Measurements from ENCODE around the gene CACNA1C.

CACNA1C gene

DNA sequence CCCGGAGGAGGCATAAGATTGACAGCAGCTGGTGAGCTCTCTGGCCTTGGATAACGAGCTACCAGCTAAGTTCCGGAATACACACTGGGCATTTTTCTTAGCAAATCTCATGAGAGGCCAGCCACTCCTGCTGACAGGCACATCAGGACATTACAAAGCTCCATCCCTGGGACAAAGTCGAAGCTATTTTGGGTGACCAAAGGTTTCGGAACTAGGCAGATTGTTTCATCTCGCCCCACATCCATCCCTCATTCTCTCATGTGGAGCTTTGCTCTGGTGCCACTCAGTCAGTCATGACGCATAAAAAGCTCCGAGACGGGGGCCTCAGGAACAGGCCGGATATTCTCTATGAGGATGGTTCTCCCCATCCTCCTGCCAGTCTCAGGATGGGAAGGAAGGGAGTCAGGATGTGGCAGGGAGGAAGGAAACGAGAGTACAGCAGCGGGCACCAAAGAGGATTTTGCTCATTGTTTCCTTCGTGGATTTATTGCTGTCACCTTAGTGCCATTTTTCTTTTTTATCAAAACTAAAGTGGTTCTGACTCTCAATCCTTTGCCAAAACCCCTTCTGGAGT lies 488.9 kb downstream of the CACNA1C start:
- no peak for DNase-seq

DNA sequence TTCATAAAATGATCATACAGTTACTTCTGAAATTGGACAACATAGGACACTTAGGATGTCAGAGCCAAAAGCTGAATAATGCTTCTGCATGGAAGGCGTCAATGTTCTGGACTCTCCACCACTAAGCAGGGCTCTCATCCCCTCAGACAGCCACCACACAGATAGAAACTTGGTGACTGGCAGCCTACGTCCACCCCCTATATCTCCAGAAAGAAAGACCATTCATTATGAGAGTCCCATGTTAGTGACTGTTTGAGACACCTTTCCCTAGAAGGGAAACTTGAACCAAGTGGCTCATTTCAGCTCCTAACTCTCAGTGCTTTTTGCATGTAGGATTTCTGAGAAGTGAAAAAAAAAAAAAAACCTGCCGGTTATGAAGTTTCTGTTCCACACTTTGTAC lies 491.0 kb downstream of the CACNA1C start:
- DNase-seq = peak; percentile 34

DNA sequence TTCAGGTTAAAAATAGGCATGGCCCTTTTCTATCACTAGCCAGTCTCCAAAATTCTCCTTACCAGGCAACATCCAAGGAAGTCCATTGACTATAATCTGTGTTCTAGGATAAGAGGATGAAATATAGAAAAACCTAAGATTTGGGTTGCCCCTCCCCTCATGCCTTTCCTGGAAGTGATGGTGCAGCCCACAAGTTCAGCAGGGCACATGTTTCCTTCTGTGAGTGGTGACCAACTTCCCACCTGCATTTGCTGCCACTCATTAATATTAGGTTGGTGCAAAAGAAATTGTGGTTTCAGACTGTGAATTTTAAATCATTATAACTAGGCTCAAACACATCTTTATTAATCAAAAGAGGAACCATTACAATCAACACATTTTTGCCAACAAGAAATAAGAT lies 491.4 kb downstream of the CACNA1C start:
- DNase-seq = no peak

DNA sequence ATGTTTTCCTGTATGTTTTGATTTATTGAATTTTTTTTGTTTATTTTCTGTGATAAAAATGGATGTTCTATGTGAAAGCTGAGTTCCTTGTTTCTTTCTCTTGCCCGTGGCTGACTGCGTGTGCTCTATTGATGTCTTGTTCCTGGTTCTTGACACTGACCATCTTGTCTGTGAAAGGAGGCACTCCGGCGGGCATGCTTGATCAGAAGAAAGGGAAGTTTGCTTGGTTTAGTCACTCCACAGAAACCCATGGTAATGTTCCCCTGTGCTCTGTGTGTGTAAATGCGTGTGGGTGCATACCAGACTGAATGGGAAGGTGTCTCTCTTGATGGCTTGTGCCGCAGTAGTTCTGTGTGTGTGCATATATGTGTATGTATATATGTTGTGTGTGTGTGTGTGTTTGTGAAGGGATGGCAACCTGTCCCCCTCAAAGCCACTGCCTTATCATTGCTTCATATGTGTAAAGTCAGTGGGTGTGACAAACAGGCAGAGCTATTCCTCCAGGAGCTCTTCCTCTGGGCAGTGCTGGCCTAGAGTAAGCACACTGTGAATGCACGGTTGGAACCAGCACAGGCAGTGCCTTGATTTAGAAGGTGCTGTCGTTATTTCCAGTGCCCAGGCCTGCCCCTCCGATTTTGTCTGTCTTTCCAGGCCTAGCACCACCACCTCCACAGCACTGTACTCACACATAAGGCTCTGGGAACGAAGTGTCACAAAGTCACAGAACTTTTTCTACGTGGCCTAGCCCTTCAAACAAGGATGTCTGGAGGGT lies 494.7 kb downstream of the CACNA1C start:
- DNase-seq = no peak

- no peak for DNase-seq
Measured at GRCh38 chr12:2548081-2548480, 495.3 kb downstream of the CACNA1C start.

- DNase-seq = no peak
Measured at GRCh38 chr12:2550561-2551411, 498.0 kb downstream of the CACNA1C start.

GRCh38 chr12:2551412-2551900 lies 498.7 kb downstream of the CACNA1C start:
- no peak for DNase-seq

- DNase-seq = no peak
Measured at GRCh38 chr12:2552000-2552756, 499.4 kb downstream of the CACNA1C start.

DNA sequence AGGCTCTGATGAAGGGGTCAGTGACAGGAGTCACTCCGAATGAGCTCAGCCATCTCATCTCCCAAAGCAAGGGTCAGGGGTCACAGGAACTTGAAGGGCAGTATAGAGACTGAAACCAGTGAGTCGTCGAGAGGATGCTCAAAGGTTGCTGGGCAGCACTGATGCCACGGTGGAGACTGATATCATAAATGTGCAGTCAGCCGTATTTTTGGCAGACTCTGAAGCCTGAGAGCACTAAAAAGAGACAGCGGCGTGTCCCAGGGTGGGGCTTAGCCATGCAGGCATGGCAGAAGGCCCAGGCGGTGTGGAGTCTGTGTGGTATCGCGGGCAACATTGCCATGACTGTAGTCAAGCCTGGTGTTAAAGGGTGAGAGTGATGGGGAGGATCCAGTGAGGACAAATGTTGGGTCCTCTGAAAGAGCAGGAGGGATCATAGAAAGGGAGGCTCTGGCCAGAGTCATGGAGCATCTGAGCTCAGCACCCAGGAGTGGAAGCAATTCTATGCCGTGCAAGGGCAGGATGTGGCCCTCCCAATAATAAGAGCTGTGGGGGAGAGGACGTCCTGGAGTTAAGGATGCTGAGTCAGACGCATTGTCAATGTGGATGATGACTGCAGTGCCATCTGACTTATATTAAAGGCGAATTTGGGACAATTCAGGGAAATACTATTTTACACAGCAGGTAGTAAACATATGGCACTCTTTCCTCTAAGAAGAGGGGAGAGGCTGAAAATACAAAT lies 500.8 kb downstream of the CACNA1C start:
- DNase-seq = no peak

GRCh38 chr12:2555487-2556082 lies 502.8 kb downstream of the CACNA1C start:
- DNase-seq = no peak

- DNase-seq = no peak
Measured at GRCh38 chr12:2557597-2557996, 504.8 kb downstream of the CACNA1C start.

- DNase-seq = no peak
Measured at GRCh38 chr12:2559931-2560330, 507.1 kb downstream of the CACNA1C start.

DNA sequence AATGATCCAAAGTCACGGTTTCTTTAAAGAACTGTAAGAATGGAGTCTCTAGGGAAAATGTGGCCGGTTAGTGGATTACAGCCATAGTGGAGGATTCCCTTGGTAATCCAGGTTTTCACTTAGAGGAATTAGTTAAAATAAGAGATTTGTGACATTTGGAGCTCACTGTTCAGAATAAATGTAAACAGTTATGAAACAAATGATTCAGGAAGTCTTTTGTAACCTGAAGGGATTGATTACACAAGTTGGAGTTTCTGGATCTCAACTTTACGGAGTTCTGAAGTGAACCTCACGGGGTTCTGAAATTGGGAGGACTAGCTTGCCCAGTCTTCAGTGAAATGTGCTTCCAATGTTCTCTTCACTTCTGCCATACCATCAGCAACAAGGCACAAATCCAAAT lies 507.6 kb downstream of the CACNA1C start:
- DNase-seq = no peak

DNA sequence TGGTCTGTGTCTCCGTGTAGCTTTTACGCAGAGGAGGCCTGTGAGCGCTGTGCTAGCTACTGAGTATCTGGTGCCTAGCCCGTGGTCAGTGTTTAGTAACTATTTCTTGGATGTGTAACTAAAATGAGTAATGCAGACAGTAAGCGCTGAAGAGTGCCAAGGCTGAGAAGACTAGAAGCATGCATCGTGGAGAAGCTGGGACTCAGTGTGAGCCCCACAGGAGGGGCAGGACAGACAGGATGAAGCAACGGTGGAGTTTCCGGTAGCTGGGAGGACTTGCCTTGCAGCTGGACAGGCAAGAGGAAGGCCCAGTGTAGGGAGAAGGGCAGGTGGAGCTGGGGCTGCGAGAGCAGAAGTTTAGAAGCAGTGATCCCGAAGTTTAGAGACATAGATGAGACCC lies 508.6 kb downstream of the CACNA1C start:
- DNase-seq = no peak

GRCh38 chr12:2562400-2562799 lies 509.6 kb downstream of the CACNA1C start:
- no peak for DNase-seq

DNA sequence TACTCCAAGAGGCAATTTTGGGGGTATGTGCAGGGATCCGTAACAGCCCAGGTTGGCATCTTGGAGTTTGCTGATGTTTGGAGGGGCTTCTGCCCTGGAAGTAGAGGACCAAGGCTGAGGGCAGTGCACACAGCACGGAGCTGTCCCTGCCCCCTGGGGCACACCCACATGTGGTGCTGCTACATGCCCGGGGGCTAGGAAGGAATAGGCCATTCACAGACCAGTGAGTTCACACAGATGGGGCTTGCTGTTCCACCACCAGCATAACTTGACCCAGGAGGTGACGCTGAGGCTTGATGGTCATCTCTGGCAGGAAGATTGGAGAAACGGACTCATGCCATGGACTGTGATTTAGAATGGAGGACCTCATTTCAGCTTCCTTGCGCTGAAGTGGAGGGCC lies 510.9 kb downstream of the CACNA1C start:
- no peak for DNase-seq

- no peak for DNase-seq
Measured at GRCh38 chr12:2566161-2566560, 513.4 kb downstream of the CACNA1C start.

- no peak for DNase-seq
Measured at GRCh38 chr12:2567711-2568110, 514.9 kb downstream of the CACNA1C start.

DNA sequence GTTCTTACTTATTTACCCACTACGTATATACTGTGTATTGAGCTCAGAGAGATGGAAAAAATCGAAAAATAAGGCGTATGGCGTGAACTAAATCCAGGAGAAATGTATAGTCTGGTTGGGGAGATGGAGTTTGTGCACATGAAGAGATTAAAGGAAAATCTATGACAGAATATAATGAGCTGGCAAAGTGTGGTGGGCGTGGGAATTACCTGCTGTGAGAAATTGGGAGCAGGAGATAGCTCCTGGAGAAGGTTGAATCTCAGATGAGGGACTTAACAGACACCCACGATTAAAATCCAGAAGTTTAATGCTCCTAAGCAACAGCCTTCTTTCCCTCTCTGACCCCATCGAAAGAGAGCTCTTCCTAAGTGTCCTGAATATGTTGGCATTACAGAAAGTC lies 517.8 kb downstream of the CACNA1C start:
- DNase-seq = no peak

GRCh38 chr12:2574355-2574935 lies 521.7 kb downstream of the CACNA1C start:
- no peak for DNase-seq

- no peak for DNase-seq
Measured at GRCh38 chr12:2575245-2575644, 522.5 kb downstream of the CACNA1C start.
